ENCODE measurements around the gene PI4K2A.
A peak's percentile ranks its signal among the peaks of the same experiment; 100 is the strongest.

The PI4K2A gene

GRCh38 chr10:97711640-97712572, 71.4 kb downstream of the PI4K2A start:
- Histone ChIP-seq H3K27ac (ENCODE audit: low read depth, low read length) (no peak overlapping the region), H3F3A (ENCODE audit: insufficient read depth) (no peaks in the 10 kb centered on the region), H3K9ac (ENCODE audit: low read length) (no peak overlapping the region), H2AFZ (ENCODE audit: low read depth, low read length, severe bottlenecking) (no peak overlapping the region), H3K27me3 (ENCODE audit: low read length) (no peaks in the 10 kb centered on the region), H3K4me2 (ENCODE audit: low read depth, low read length, poor library complexity, severe bottlenecking) (no peak overlapping the region), H3K9me2 (replicated peaks; ENCODE audit: insufficient read depth, low read length) (no peaks in the 10 kb centered on the region), H4K20me1 (ENCODE audit: low read depth, low read length) (no peaks in the 10 kb centered on the region), H3K79me2 (ENCODE audit: insufficient read depth, low read length) (no peaks in the 10 kb centered on the region), H3K36me3 (ENCODE audit: low read length) (no peaks in the 10 kb centered on the region), H3K4me3 (ENCODE audit: insufficient read depth, low read length, poor library complexity, severe bottlenecking) (no peak overlapping the region), H3K9me3 (ENCODE audit: insufficient read depth, low read length) (no peaks in the 10 kb centered on the region)
- TF ChIP-seq EZH2phosphoT487 (conservative IDR thresholded peaks at IDR 0.05; ENCODE audit: low read length) = no peak
- TF ChIP-seq, protein P1, sequence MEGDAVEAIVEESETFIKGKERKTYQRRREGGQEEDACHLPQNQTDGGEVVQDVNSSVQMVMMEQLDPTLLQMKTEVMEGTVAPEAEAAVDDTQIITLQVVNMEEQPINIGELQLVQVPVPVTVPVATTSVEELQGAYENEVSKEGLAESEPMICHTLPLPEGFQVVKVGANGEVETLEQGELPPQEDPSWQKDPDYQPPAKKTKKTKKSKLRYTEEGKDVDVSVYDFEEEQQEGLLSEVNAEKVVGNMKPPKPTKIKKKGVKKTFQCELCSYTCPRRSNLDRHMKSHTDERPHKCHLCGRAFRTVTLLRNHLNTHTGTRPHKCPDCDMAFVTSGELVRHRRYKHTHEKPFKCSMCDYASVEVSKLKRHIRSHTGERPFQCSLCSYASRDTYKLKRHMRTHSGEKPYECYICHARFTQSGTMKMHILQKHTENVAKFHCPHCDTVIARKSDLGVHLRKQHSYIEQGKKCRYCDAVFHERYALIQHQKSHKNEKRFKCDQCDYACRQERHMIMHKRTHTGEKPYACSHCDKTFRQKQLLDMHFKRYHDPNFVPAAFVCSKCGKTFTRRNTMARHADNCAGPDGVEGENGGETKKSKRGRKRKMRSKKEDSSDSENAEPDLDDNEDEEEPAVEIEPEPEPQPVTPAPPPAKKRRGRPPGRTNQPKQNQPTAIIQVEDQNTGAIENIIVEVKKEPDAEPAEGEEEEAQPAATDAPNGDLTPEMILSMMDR (IDR thresholded peaks at IDR 0.05; ENCODE audit: insufficient read depth, low read length, poor library complexity, severe bottlenecking) = no peak

GRCh38 chr10:97713339-97713825, 72.9 kb downstream of the PI4K2A start, which contains the start of gene MARVELD1:
Gene MARVELD1, plus strand, starts transcription at chr10:97713730. Its CDS starts 147 bp downstream, at chr10:97713877.
- Histone ChIP-seq H4K20me1 (ENCODE audit: low read depth, low read length) (no peaks in the 10 kb centered on the region), H3F3A (ENCODE audit: insufficient read depth) (no peaks in the 10 kb centered on the region), H3K9me2 (replicated peaks; ENCODE audit: insufficient read depth, low read length) (no peaks in the 10 kb centered on the region), H2AFZ (ENCODE audit: low read depth, low read length, severe bottlenecking) (no peak within 1 kb of the TSS), H3K36me3 (ENCODE audit: low read length) (no peaks in the 10 kb centered on the region), H3K9me3 (ENCODE audit: insufficient read depth, low read length) (no peaks in the 10 kb centered on the region), H3K4me3 (ENCODE audit: insufficient read depth, low read length, poor library complexity, severe bottlenecking) (no peak within 1 kb of the TSS), H3K4me2 (ENCODE audit: low read depth, low read length, poor library complexity, severe bottlenecking) (peak within 1 kb of the TSS; percentile 45), H3K27ac (ENCODE audit: low read depth, low read length) (no peak within 1 kb of the TSS), H3K27me3 (ENCODE audit: low read length) (no peaks in the 10 kb centered on the region), H3K9ac (ENCODE audit: low read length) (no peak within 1 kb of the TSS), H3K79me2 (ENCODE audit: insufficient read depth, low read length) (no peaks in the 10 kb centered on the region)
- TF ChIP-seq EZH2phosphoT487 (conservative IDR thresholded peaks at IDR 0.05; ENCODE audit: low read length) = no peak
- TF ChIP-seq, protein P1 (IDR thresholded peaks at IDR 0.05; ENCODE audit: insufficient read depth, low read length, poor library complexity, severe bottlenecking) = no peak

- Histone ChIP-seq H4K20me1 (ENCODE audit: low read depth, low read length) (no peaks in the 10 kb centered on the region), H3K36me3 (ENCODE audit: low read length) (no peaks in the 10 kb centered on the region), H3K9me2 (replicated peaks; ENCODE audit: insufficient read depth, low read length) (no peaks in the 10 kb centered on the region), H3K27ac (ENCODE audit: low read depth, low read length) (no peak overlapping the region), H3K27me3 (ENCODE audit: low read length) (no peaks in the 10 kb centered on the region), H3K9ac (ENCODE audit: low read length) (no peak overlapping the region), H3K79me2 (ENCODE audit: insufficient read depth, low read length) (no peaks in the 10 kb centered on the region), H3F3A (ENCODE audit: insufficient read depth) (no peaks in the 10 kb centered on the region), H2AFZ (ENCODE audit: low read depth, low read length, severe bottlenecking) (no peak overlapping the region), H3K4me2 (ENCODE audit: low read depth, low read length, poor library complexity, severe bottlenecking) (peak overlapping the region; percentile 45), H3K9me3 (ENCODE audit: insufficient read depth, low read length) (no peaks in the 10 kb centered on the region), H3K4me3 (ENCODE audit: insufficient read depth, low read length, poor library complexity, severe bottlenecking) (no peak overlapping the region)
- TF ChIP-seq EZH2phosphoT487 (conservative IDR thresholded peaks at IDR 0.05; ENCODE audit: low read length) = 0 out of 2 replicates have a peak, but pooled peaks have one; percentile 46
- TF ChIP-seq, protein P1 (IDR thresholded peaks at IDR 0.05; ENCODE audit: insufficient read depth, low read length, poor library complexity, severe bottlenecking) = no peak
These were observed 73.4 kb downstream of the PI4K2A start for GRCh38 chr10:97713826-97714400.
